Keratinocyte (primary cell): ENCODE results near the gene FAM180B.

Experiments
- CTCF ChIP-seq, 3 experiments: IDR thresholded peaks in 1 of 3; conservative IDR thresholded peaks in 1 of 3; optimal IDR thresholded peaks in 1 of 3; 2 replicates in 2 of 3; 3 replicates in 1 of 3; pipeline versions ENCODE3 to v1.5.1; 2011; ENCODE audit warnings: low read length in 3 of 3, mild to moderate bottlenecking in 3 of 3, moderate library complexity in 2 of 3, control low read depth in 1 of 3, inconsistent platforms in 1 of 3; ENCODE audit not compliant: insufficient read depth in 2 of 3; ENCODE audit errors: extremely low read depth in 1 of 3
- EZH2 ChIP-seq: IDR thresholded peaks from one replicate; pipeline ENCODE4 v1.6.1; 2012; ENCODE audit warnings: inconsistent platforms, mild to moderate bottlenecking, low read length, moderate library complexity

- TF ChIP-seq CTCF (optimal IDR thresholded peaks at IDR 0.05 in 1 of 3, IDR thresholded peaks at IDR 0.05 in 1 of 3, conservative IDR thresholded peaks at IDR 0.05 in 1 of 3; ENCODE audit: extremely low read depth in 1 of 3, insufficient read depth in 2 of 3, low read length in 3 of 3) (no peak), EZH2 (no peak)
Measured at GRCh38 chr11:47569646-47570045, 16.8 kb upstream of the FAM180B start.
